ENCODE results near the gene FOLR2. TPM values are rescaled to one million over a fixed set of nuclear protein-coding genes. Genes with fewer than 3 reads are reported as not detected.
"Not testable (repeated sequence)": the region's sequence is repeated elsewhere in the genome, so short reads cannot be mapped to it uniquely, and the experiment has no call there.

The FOLR2 gene
- total RNA-seq, result 5.8 TPM

- no peak for DNase-seq
Observed at GRCh38 chr11:72216638-72217037, at the start of gene FOLR2. TSS of gene FOLR2 (plus strand) at chr11:72216794. CDS start at chr11:72218585, 1,791 bp downstream.

DNA sequence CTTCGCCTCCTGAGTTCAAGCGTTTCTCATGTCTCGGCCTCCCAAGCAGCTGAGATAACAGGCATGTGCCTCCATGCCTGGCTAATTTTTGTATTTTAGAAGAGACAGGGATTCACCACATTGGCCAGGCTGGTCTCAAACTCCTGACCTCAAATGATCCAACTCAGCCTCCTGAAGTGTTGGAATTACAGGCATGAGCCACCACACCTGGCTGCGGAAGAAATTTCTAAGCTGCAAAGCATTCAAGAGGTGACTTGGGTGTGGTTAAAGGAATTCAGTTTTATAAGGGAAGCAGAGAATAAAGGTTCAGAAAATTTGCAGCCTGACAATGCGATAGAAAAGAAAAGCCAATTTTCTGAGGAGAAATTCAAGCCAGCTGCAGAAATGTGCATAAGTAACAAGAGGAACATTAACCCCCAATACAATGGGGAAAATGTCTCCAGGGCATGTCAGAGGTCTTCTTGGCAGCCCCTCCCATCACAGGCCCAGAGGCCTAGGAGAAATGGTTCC, 47.5 kb upstream of the FOLR2 start:
- DNase-seq, result not testable (repeated sequence)

DNA sequence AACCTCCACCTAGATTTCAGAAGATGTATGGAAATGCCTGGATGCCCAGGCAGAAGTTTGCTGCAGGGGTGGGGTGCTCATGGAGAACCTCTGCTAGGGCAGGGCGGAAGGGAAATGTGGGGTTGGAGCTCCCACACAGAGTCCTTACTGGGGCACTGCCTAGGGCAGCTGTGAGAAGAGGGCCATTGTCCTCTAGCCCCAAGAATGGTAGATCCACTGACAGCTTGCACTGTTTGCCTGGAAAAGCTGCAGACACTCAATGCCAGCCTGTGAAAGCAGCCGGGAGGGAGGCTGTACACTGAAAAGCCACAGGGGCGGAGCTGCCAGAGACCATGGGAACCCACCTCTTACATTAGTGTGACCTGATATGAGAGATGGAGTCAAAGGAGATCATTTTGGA, 46.8 kb upstream of the FOLR2 start:
- peak; percentile 9 for DNase-seq

DNA sequence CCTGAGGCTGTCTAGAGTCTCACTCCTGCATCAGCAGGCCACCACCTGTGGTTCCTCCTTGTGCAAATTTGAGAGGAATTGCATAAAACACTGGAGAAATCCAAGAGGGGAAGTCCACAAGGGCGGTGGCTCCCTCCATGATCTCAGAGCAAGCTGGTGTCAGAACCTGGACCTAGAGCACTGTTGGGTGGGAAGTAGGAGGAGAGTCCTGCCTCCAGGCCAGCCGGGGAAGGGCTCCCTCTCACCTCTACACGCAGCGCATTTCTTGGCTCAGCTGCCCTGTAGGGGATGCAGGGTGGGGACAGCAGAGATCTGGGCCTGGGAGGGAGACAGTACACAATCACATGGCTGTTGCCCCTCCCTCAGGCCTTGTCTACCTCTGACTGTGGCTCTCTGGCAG, 44.6 kb upstream of the FOLR2 start:
- not testable (repeated sequence) for DNase-seq

DNA sequence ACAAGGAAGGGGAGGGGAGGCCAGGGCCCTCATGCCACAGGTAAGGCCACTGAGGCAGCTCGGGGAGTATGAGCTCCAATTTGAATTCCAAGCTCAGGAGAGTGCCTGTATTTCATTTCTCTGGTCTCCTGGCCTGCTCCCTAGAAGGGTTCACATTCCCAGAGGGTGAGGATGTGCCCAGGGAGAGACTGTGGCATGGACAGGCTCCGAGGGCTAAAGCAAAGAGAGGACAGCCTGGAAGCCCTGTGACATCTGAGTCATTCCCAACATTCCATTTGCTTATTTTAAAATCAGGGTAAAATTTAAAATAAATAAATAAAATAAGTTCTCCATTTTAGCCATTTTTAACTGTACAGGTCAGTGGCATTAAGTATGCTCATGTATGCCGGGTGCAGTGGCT, 43.3 kb upstream of the FOLR2 start:
- no peak for DNase-seq

DNA sequence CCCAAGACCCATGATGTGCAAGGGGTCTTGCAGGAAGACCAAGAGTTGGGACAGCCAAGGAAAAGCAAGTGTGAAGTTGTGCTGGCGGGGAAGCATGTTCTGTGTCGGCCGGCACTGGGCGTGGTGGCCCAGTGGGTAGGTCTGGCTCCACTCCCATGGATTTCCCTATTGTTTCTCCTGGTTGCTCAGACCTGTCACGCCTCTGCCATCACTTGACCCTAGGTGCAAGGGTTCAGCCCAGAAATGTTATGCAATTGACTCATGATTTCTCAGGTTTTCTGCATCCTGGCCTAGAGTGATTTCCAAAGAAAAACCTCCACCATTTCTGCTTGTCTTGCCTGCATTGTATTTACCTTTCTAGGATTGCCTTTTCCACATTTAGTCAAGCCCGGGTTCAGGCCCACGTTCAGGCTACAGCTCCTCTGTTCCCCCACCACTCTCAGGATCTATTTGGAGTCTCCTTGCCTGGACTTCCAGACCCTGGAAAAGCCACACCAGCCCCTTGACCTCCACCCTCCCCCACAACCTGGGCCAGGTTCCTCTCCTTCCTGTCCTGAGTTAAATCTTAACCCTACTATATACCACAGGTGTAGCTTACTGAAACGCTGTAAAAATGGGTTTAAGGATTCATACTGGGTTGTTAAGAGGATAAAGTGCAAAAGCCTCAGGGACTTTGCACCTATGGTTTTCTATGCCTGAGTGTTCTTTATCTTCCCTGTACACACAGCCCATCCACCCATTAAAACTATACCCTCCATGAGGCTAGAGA, 42.1 kb upstream of the FOLR2 start:
- DNase-seq, result no peak

GRCh38 chr11:72177656-72178055, 38.9 kb upstream of the FOLR2 start:
- no peak for DNase-seq

DNA sequence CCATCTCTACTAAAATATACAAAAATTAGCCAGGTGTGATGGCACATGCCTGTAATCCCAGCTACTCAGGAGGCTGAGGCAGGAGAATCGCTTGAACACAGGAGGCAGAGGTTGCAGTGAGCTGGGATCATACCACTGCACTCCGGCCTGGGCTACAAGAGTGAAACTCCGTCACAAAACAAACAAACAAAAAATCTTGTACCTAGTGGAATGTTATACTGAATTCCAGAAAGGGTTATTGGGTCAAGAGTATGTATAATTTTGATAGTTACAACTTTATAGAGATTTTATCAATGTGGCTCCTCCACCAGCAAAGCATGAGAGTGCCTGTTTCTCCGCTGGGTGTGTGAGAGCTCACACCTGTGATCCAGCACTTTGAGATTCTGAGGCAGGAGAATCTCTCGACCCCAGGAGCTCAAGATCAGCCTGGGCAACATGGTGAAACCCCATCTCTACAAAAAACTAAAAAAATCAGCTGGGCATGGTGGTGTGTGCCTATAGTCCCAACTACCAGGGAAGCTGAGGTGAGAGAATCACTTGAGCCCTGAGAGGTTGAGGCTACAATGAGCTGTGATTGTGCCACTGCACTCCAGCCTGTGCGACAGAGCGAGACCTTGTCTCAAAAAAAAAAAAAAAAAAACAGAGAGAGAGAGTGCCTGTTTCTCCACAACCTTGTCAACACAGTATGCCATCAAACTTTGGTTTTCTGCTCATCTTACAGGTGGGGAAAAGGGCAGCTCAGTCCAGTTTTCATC, 37.4 kb upstream of the FOLR2 start:
- DNase-seq, result no peak

DNA sequence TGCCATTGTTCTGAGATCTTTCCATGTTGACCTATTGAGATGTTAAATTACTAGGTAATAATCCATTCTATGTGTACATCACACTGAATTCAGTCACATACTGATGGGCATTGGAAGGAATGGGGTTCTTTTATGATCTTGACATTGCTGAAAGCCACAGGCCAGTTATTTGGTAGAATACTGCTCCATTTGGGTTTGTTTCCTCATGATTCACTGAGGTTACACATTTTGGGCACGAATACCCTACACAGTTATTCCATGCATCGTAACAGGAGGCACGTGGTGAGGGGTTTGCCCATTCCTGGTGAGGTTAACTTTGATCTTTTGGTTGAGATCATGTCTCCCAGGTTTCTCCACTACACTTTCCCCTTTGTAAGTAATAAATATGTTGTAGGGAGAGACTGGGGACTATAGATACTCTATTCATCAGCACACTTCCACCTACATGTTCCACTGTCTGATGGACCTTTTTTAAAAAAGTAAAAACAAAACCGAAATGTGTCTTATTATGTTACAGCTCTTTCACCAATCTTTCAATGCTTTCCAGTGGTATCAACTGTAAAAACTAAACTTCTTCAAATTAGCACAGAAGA, 36.7 kb upstream of the FOLR2 start:
- DNase-seq, result no peak

DNA sequence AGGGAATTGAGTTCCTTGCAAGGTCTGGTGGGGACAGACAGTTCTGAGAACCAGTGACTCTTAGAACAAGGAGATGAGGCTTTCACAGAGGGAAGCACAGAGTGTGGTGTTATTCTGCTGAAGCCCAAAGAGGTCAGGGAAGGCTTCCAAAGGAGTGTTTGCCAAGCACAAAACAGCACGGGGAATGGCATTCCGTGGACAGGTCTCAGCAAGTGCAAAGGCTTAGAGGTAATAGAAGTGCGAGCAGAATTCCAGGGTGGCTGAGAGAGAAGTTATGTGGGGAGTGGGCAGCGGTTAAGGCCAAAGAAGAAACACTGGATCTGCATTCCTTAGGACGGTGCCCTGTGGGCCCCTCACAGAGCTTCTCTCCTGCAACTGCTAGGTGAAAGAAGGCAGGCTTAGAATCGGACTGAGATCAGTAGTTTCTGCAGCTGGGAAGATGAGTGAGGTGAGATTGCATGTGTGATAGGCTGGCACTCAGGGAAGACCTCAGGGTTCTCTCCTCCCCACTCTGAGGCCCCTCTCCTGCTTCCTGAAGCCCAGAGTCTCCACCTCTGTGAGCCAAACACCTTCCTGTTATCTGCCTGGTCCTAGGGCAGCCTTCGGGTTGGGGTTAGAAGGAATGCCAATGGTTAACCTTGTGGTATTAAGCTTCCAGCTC, 35.6 kb upstream of the FOLR2 start:
- not testable (repeated sequence) for DNase-seq

GRCh38 chr11:72181553-72181958, 35.0 kb upstream of the FOLR2 start:
- DNase-seq, result not testable (repeated sequence)

DNA sequence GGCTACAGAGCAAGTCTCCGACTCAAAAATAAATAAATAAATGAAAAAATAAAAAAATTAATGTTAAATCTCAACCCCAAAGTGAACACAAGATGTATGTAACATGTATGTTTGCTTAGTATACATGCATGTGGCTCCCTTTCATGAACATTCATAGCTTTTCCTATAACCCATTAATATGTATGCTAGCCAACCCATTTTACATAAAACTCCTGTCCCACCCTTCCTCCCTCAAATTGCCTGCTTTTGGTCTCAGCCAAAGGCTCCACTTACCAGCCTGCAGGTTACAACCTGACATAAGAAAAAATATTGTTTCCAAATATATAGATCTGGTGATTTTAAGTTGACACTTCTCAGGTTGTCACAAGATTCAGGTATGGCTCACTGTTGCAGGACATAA, 28.3 kb upstream of the FOLR2 start:
- no peak for DNase-seq

- DNase-seq, result no peak
Observed at GRCh38 chr11:72189455-72190250, 26.9 kb upstream of the FOLR2 start.

DNA sequence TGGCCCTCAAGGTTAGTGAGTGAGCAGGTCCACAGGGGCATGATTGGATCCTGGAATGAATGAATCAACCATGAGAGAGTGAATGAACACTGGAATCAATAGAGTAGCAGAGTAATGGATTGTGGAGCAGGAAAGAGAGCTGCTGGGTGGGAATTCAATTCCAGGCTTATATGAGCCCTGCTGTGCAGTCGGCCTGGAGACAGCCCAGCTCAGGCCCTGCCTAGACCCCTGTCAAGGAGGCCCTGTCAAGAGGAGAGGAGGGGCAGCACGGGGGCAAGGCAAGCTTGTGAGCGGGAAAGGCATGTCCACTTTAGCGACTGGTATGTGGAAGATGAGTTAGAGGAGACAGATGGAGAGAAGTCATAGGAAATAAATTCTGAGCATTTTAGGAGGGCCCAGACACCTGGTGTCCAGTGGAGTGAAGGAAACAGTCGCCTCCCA, 25.9 kb upstream of the FOLR2 start:
- no peak for DNase-seq

GRCh38 chr11:72191961-72192381, 24.6 kb upstream of the FOLR2 start, which contains the start of gene FOLR1:
TSS of gene FOLR1 (plus strand) at chr11:72192140. CDS start at chr11:72192174, 34 bp downstream.
- DNase-seq, result no peak

- no peak for DNase-seq
Observed at GRCh38 chr11:72195518-72196270, 20.9 kb upstream of the FOLR2 start.

DNA sequence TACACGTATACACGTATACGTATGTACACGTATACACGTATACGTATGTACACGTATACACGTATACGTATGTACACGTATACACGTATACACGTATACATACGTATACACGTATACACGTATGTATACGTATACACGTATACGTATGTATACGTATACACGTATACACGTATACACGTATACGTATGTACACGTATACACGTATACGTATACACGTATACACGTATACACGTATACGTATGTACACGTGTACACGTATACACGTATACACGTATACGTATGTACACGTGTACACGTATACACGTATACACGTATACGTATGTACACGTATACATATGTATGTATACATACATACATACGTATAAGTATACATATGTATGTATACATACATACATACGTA, 15.1 kb upstream of the FOLR2 start:
- DNase-seq, result not testable (repeated sequence)

DNA sequence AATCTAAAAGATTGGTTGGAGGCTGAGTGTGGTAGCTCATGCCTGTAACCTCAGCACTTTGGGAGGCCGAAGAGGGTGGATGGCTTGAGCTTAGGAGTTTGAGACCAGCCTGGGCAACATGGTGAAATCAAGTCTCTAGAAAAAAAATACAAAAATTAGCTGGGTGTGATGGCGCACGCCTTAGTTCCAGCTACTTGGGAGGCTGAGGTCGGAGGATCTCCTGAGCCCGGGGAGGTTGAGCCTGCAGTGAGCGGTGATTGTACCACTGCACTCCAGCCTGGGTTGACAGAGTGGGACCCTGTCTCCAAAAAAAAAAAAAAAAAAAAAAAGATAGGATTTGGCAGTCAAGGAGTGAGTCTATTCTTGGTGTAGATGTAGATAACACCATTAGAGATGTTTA, 14.0 kb upstream of the FOLR2 start:
- no peak for DNase-seq

DNA sequence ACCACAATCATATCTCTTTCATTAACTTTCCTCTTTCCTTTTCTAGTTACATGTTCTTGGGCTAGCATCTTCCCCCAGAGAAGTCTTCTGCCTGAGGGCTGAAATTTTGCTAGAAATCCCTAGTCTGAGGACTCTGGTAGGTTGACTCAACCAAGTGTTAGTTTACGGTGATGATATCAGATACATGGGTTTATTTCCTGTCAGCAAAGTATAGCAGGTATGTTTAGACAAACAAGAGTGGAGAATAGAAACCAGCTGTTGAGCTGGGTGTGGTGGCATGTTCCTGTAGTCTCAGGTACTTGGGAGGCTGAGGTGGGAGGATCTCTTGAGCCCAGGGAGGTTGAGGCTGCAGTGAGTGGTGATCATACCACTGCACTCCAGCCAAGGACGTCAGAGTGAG, 13.4 kb upstream of the FOLR2 start:
- no peak for DNase-seq

- no peak for DNase-seq
Observed at GRCh38 chr11:72204886-72205285, 11.7 kb upstream of the FOLR2 start.

- not testable (repeated sequence) for DNase-seq
Observed at GRCh38 chr11:72206794-72207193, 9.8 kb upstream of the FOLR2 start.

All from occipital lobe (tissue), 2 donors.